G401 (cell line): ENCODE measurements around the gene FBF1. TPM values are rescaled to one million over a fixed set of nuclear protein-coding genes. Genes with fewer than 3 reads are reported as not detected.
"Not testable (repeated sequence)": the region's sequence is repeated elsewhere in the genome, so short reads cannot be mapped to it uniquely, and the experiment has no call there.

Source experiments
- DNase-seq: peaks from one replicate; pipeline ENCODE4 v3.0.0-alpha.2; 2015; ENCODE audit warnings: low spot score
- in situ Hi-C: cut with HindIII; loops from 2 replicates; pipeline ENCODE4 v1.10.0; 2016; ENCODE audit warnings: low sequenced_read_pairs, mixed read lengths
- total RNA-seq: library from RNA; depleted of rRNA; stranded (reverse); fragments of >200 nt; shearing (Covaris generic); gene quantifications from 2 replicates; pipeline ENCODE4 v1.2.3, GENCODE V29; 2014; rRNA removed

The FBF1 gene
- 10.4 and 21.6 TPM in 2 replicates for total RNA-seq

GRCh38 chr17:75940727-75941441, at the start of gene FBF1:
Gene FBF1, minus strand, starts transcription at chr17:75941042. Its CDS starts 2,893 bp downstream, at chr17:75938149.
- in situ Hi-C loops: no loop called here
- DNase-seq: peak; percentile 95

GRCh38 chr17:75987041-75987440, 46.2 kb upstream of the FBF1 start:
- in situ Hi-C loops: no loop called here
- DNase-seq: no peak

GRCh38 chr17:75985986-75986385, 45.1 kb upstream of the FBF1 start:
- no peak for DNase-seq
- in situ Hi-C loops: no loop called here

GRCh38 chr17:75983501-75984181, 42.8 kb upstream of the FBF1 start:
- in situ Hi-C loops: no loop called here
- no peak for DNase-seq

GRCh38 chr17:75981019-75981615, 40.3 kb upstream of the FBF1 start:
- DNase-seq: no peak
- in situ Hi-C loops: no loop called here

GRCh38 chr17:75980188-75981018, 39.6 kb upstream of the FBF1 start:
- in situ Hi-C loops: no loop called here
- DNase-seq: no peak

- in situ Hi-C loops: no loop called here
Observed at GRCh38 chr17:75979705-75980187, 38.9 kb upstream of the FBF1 start.

GRCh38 chr17:75978938-75979704, 38.3 kb upstream of the FBF1 start, which contains the start of the genes ACOX1 and TEN1:
Gene ACOX1, minus strand, starts transcription at chr17:75979166. Its CDS starts 93 bp downstream, at chr17:75979073.
Gene TEN1, plus strand, starts transcription at chr17:75979240. Its CDS starts 6,953 bp downstream, at chr17:75986193.
- DNase-seq: peak; percentile 98
- in situ Hi-C loops: no loop called here

More at GRCh38 chr17:75979705-75980187, 38.9 kb upstream of the FBF1 start:
- DNase-seq: no peak

GRCh38 chr17:75976175-75976848, 35.5 kb upstream of the FBF1 start:
- no peak for DNase-seq
- in situ Hi-C loops: no loop called here

- in situ Hi-C loops: no loop called here
- DNase-seq: no peak
Observed at GRCh38 chr17:75975757-75976174, 34.9 kb upstream of the FBF1 start.

GRCh38 chr17:75975187-75975586, 34.3 kb upstream of the FBF1 start:
- in situ Hi-C loops, DNase-seq: not testable (repeated sequence)

- in situ Hi-C loops: no loop called here
- DNase-seq: no peak
Observed at GRCh38 chr17:75970626-75971025, 29.8 kb upstream of the FBF1 start.

GRCh38 chr17:75970011-75970523, 29.2 kb upstream of the FBF1 start:
- no peak for DNase-seq
- in situ Hi-C loops: no loop called here

- in situ Hi-C loops, DNase-seq: not testable (repeated sequence)
Observed at GRCh38 chr17:75969044-75969443, 28.2 kb upstream of the FBF1 start.

GRCh38 chr17:75965468-75965867, 24.6 kb upstream of the FBF1 start:
- in situ Hi-C loops: no loop called here
- DNase-seq: no peak

- DNase-seq: no peak
- in situ Hi-C loops: no loop called here
Observed at GRCh38 chr17:75959839-75960511, 19.1 kb upstream of the FBF1 start.
